Measurements from ENCODE around the gene IPCEF1.

The IPCEF1 gene

DNA sequence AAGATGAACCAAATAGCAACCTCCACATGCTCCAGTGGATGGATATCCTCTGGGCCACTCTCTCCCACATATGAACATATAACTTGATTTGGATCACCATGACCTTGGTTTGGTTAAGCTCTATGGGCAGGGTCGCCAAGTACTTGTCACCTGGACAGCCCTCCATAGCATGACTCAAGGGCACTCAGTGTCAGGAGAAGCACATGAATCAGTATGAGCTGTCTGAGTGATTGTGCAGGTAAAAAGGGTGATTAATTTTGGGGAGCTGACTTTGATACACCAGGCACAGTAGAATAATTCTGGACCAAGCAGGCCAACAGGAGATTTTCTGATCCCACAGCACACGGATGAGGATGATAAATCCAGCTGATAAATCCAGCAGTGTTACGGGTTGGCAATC is 243.2 kb downstream of the IPCEF1 start:
- DNase-seq (ENCODE audit: low spot score) (no peak), FAIRE-seq (no peak)

DNA sequence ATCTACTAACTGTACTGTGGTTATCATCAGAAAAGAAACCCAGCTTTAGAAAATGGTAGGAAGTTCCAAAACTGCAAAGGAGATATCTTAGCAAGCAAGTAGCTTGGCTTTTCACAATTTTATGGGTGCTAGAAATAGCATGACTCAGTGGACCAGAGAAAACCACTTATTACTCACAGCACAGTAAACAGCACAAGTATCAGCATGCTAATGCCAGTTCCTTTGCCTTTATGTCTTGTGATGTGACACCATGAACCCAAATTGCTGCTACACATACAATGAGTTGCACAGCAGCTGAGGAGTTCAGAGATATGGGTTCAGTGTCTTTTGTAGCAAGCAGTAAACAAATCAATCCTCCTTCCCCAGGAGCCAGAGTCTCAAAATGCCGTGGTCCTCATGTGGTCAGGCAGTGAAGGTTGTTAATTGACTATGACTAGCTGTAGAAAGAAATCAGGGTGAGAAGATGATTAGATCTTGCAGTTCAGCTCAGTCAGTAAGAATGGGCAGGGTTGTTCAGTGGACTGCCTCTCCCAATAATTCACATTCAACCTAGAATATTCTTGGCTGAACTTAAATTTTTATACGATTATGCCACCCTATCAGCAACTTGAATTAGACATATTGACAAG is 244.3 kb downstream of the IPCEF1 start:
- peak; percentile 12 for DNase-seq (ENCODE audit: low spot score)
- FAIRE-seq: no peak

DNA sequence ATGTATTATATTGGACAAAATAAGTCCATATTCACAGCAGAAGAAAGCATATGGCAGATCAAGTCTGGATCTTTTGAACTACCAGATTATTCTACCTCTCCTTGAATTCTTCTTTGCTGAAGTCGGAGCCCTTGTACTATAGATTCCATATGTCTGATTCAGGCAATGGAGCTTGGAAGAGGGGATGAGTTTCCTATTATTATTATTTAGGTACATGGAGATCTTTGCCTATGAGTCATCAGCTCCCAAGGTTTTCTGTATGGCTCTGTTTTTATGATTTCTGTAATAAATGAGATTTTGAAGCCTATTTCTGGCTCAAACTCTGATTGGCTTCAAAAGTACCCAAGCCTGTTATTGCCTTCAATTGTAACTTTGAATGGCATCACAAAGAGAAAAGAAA is 245.6 kb downstream of the IPCEF1 start:
- no peak for FAIRE-seq
- DNase-seq (ENCODE audit: low spot score): no peak

DNA sequence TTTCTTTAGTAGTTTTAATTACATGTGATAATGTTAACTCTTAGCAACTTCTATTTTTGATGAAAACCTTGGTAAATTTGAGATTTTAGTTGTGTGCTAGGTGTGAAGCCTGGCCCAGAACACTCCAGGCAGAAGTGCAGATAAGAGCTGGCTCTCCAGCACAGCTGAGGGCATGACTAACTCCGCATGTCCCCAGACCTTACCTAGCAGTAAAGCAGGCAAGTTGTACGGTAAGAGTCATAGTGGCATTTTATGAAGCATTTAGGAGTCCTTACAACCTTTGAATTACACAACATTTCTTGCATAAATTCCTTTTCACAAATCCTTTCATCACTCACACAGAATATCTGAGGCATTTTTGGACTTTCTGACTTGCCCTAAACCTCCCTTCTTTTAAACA is 250.4 kb downstream of the IPCEF1 start:
- FAIRE-seq (no peak), DNase-seq (ENCODE audit: low spot score) (no peak)
